ENCODE results near the gene MEIOSIN.
"Not testable (repeated sequence)": the region's sequence is repeated elsewhere in the genome, so short reads cannot be mapped to it uniquely, and the experiment has no call there.

The MEIOSIN gene

GRCh38 chr19:45717131-45717982 lies 15.9 kb upstream of the MEIOSIN start:
- Histone ChIP-seq H3K27me3 (ENCODE audit: low read depth, low read length) (no peaks in the 10 kb centered on the region), H3K9me3 (ENCODE audit: insufficient read depth, low read length) (no peaks in the 10 kb centered on the region), H3K4me2 (ENCODE audit: low read length) (peak overlapping the region; percentile 86), H4K20me1 (ENCODE audit: insufficient read depth, low read length) (no peaks in the 10 kb centered on the region), H3K9ac (ENCODE audit: low read length) (peak overlapping the region; percentile 90), H2AFZ (ENCODE audit: low read depth, low read length) (peak overlapping the region; percentile 18; the same call in 1 of the 2 replicates), H3K27ac (ENCODE audit: low read length) (peak overlapping the region; percentile 78), H3K36me3 (replicated peaks; ENCODE audit: low read depth, low read length) (peaks cover 24% of the 10 kb centered on the region), H3K4me3 (ENCODE audit: low read length) (peak overlapping the region; percentile 83), H3K79me2 (ENCODE audit: low read length) (peaks cover 58% of the 10 kb centered on the region), H3K4me1 (ENCODE audit: low read length) (peaks cover 17% of the 10 kb centered on the region)
- TF ChIP-seq EZH2phosphoT487 (IDR thresholded peaks at IDR 0.05; ENCODE audit: low read depth) (no peak), CTCF (IDR thresholded peaks at IDR 0.05; ENCODE audit: low read depth, low read length) (peak; percentile 34)

GRCh38 chr19:45717983-45718650 lies 15.1 kb upstream of the MEIOSIN start:
- peaks cover 18% of the 10 kb centered on the region for H3K36me3 ChIP-seq (replicated peaks; ENCODE audit: low read depth, low read length)
- peaks cover 59% of the 10 kb centered on the region for H3K79me2 ChIP-seq (ENCODE audit: low read length)
- peak overlapping the region; percentile 79 for H3K9ac ChIP-seq (ENCODE audit: low read length)
- H4K20me1 ChIP-seq (ENCODE audit: insufficient read depth, low read length) = no peaks in the 10 kb centered on the region
- H2AFZ ChIP-seq (ENCODE audit: low read depth, low read length) = no peak overlapping the region
- H3K27me3 ChIP-seq (ENCODE audit: low read depth, low read length) = no peaks in the 10 kb centered on the region
- H3K4me3 ChIP-seq (ENCODE audit: low read length) = peak overlapping the region; percentile 83
- TF ChIP-seq EZH2phosphoT487 (IDR thresholded peaks at IDR 0.05; ENCODE audit: low read depth) = no peak
- TF ChIP-seq CTCF (IDR thresholded peaks at IDR 0.05; ENCODE audit: low read depth, low read length) = no peak
- H3K4me1 ChIP-seq (ENCODE audit: low read length) = peaks cover 17% of the 10 kb centered on the region
- peak overlapping the region; percentile 78 for H3K27ac ChIP-seq (ENCODE audit: low read length)
- peak overlapping the region; percentile 61 for H3K4me2 ChIP-seq (ENCODE audit: low read length)
- H3K9me3 ChIP-seq (ENCODE audit: insufficient read depth, low read length) = no peaks in the 10 kb centered on the region

- H3K4me2 ChIP-seq (ENCODE audit: low read length); H3K9me3 ChIP-seq (ENCODE audit: insufficient read depth, low read length); H3K4me3 ChIP-seq (ENCODE audit: low read length); H3K9ac ChIP-seq (ENCODE audit: low read length); H3K27me3 ChIP-seq (ENCODE audit: low read depth, low read length); H4K20me1 ChIP-seq (ENCODE audit: insufficient read depth, low read length); H2AFZ ChIP-seq (ENCODE audit: low read depth, low read length); H3K27ac ChIP-seq (ENCODE audit: low read length): not testable (repeated sequence)
- Histone ChIP-seq H3K4me1 (ENCODE audit: low read length) (peaks cover 17% of the 10 kb centered on the region), H3K36me3 (replicated peaks; ENCODE audit: low read depth, low read length) (peaks cover 27% of the 10 kb centered on the region), H3K79me2 (ENCODE audit: low read length) (peaks cover 67% of the 10 kb centered on the region)
These were observed 13.2 kb upstream of the MEIOSIN start for GRCh38 chr19:45720065-45720464.

GRCh38 chr19:45728683-45729082 lies 4.6 kb upstream of the MEIOSIN start:
- not testable (repeated sequence) for H3K4me3 ChIP-seq (ENCODE audit: low read length); H3K27me3 ChIP-seq (ENCODE audit: low read depth, low read length); H3K27ac ChIP-seq (ENCODE audit: low read length); H3K9me3 ChIP-seq (ENCODE audit: insufficient read depth, low read length); H3K36me3 ChIP-seq (replicated peaks; ENCODE audit: low read depth, low read length); H3K4me1 ChIP-seq (ENCODE audit: low read length); H3K9ac ChIP-seq (ENCODE audit: low read length); H3K4me2 ChIP-seq (ENCODE audit: low read length); H2AFZ ChIP-seq (ENCODE audit: low read depth, low read length)
- Histone ChIP-seq H3K79me2 (ENCODE audit: low read length) (peaks cover 70% of the 10 kb centered on the region), H4K20me1 (ENCODE audit: insufficient read depth, low read length) (peaks cover 11% of the 10 kb centered on the region; the same call in 1 of the 2 replicates)
